ENCODE data around the gene SNX25. TPM values are rescaled to one million over a fixed set of nuclear protein-coding genes. Genes with fewer than 3 reads are reported as not detected.

Gene SNX25
- total and polyA plus RNA-seq, 2 experiments from 2014 or later = 6.9 to 25.0 TPM

- Mint-ChIP-seq H3K36me3 (ENCODE audit: low read depth) (peaks cover 28% of the 10 kb centered on the region), H3K9me3 (peaks cover 24% of the 10 kb centered on the region), H3K4me1 (peaks cover 12% of the 10 kb centered on the region), H3K4me3 (no peak overlapping the region), H3K27me3 (ENCODE audit: insufficient read depth, low read depth, poor library complexity) (peaks cover 3% of the 10 kb centered on the region), H3K27ac (no peak overlapping the region)
- H3K27ac ChIP-seq (ENCODE audit: low read depth) = no peak overlapping the region
- H3K36me3 ChIP-seq (ENCODE audit: insufficient read depth) = peaks cover 10% of the 10 kb centered on the region; the same call in 1 of the 2 replicates
- no peaks in the 10 kb centered on the region for H3K27me3 ChIP-seq (ENCODE audit: insufficient read depth)
- H4K20me1 ChIP-seq (replicated peaks; ENCODE audit: insufficient read depth) = no peaks in the 10 kb centered on the region
- no peak for TF ChIP-seq POLR2AphosphoS5 (IDR thresholded peaks at IDR 0.05; ENCODE audit: low read depth)
- TF ChIP-seq ZNF462 (CRISPR knock-in tag; IDR thresholded peaks at IDR 0.05) = no peak
- no peak for TF ChIP-seq JUNB (IDR thresholded peaks at IDR 0.05; ENCODE audit: unreplicated experiment)
- no peak for TF ChIP-seq EZH2 (IDR thresholded peaks at IDR 0.05; ENCODE audit: low read depth, unreplicated experiment)
- TF ChIP-seq CREB1 (CRISPR knock-in tag; IDR thresholded peaks at IDR 0.05; ENCODE audit: low read depth) = no peak
- TF ChIP-seq STAT1 (IDR thresholded peaks at IDR 0.05; ENCODE audit: unreplicated experiment) = no peak
- TF ChIP-seq NANOG (IDR thresholded peaks at IDR 0.05; ENCODE audit: borderline replicate concordance) = no peak
- no peak for TF ChIP-seq ZNF114 (CRISPR knock-in tag; IDR thresholded peaks at IDR 0.05)
- TF ChIP-seq CTCF (conservative IDR thresholded peaks at IDR 0.05; ENCODE audit: low read depth in 2 of 2) = no peak
- no peak for TF ChIP-seq EZH2phosphoT487 (IDR thresholded peaks at IDR 0.05; ENCODE audit: unreplicated experiment)
- TF ChIP-seq REST (IDR thresholded peaks at IDR 0.05; ENCODE audit: unreplicated experiment) = no peak
- TF ChIP-seq ZNF331 (CRISPR knock-in tag; IDR thresholded peaks at IDR 0.05; ENCODE audit: low read depth) = no peak
- TF ChIP-seq ETS1 (IDR thresholded peaks at IDR 0.05) = no peak
- H3K4me2 ChIP-seq = no peak overlapping the region
- no peak overlapping the region for H2AFZ ChIP-seq
- no peak for DNase-seq (ENCODE audit: low spot score)
- peaks cover 3% of the 10 kb centered on the region; the same call in 1 of the 2 replicates for H3K4me1 ChIP-seq (ENCODE audit: insufficient read depth)
- no peak for ATAC-seq
- H3F3A ChIP-seq (replicated peaks; ENCODE audit: low read depth) = no peaks in the 10 kb centered on the region
- no peaks in the 10 kb centered on the region for H3K9me2 ChIP-seq (ENCODE audit: insufficient read depth)
- peaks cover 23% of the 10 kb centered on the region for H3K79me2 ChIP-seq (replicated peaks; ENCODE audit: insufficient read depth)
- H3K4me3 ChIP-seq = no peak overlapping the region
Measured at GRCh38 chr4:185242749-185243533, 33.5 kb downstream of the SNX25 start.

Data from GM23338 (cell line).